GM12878 (cell line): ENCODE data around the gene VEZF1. TPM values are rescaled to one million over a fixed set of nuclear protein-coding genes. Genes with fewer than 3 reads are reported as not detected.

Experiments
- ATF3 ChIP-seq: IDR thresholded peaks from 2 replicates; pipeline ENCODE4 v1.6.1; 2011; ENCODE audit warnings: low read depth, mild to moderate bottlenecking, low read length, moderate library complexity, borderline replicate concordance; ENCODE audit errors: extremely low read depth
- BRCA1 ChIP-seq: IDR thresholded peaks from 2 replicates; pipeline ENCODE4 v1.6.1; 2011; ENCODE audit warnings: low read depth, low read length, improper control_type of control experiment
- CEBPB ChIP-seq, 2 experiments: fragments of 150-350 bp in 1 of 2; IDR thresholded peaks; 2 replicates each; pipeline ENCODE4 v1.6.1; 2012 to 2014; ENCODE audit warnings: low read depth in 2 of 2, low read length in 2 of 2, borderline replicate concordance in 1 of 2, inconsistent platforms in 1 of 2
- E4F1 ChIP-seq: fragments of 450-650 bp; IDR thresholded peaks from 2 replicates; pipeline ENCODE4 v1.6.1; 2018; ENCODE audit warnings: borderline replicate concordance, mild to moderate bottlenecking; ENCODE audit not compliant: partially characterized antibody
- EED ChIP-seq: sonication (generic); IDR thresholded peaks from 2 replicates; pipeline ENCODE4 v1.6.1; 2016; ENCODE audit warnings: antibody characterized with exemption, low read depth
- GABPA ChIP-seq: IDR thresholded peaks from 2 replicates; pipeline ENCODE4 v1.6.1; 2014; ENCODE audit warnings: antibody characterized with exemption, low read depth, mild to moderate bottlenecking, inconsistent platforms
- IKZF1 ChIP-seq: fragments of 450-650 bp; conservative IDR thresholded peaks from 2 replicates; pipeline ENCODE4 v1.6.1; 2017; ENCODE audit warnings: antibody characterized with exemption, mild to moderate bottlenecking
- IRF5 ChIP-seq: fragments of 450-650 bp; IDR thresholded peaks from 2 replicates; pipeline ENCODE4 v1.6.1; 2017; ENCODE audit warnings: borderline replicate concordance
- KLF5 ChIP-seq: fragments of 450-650 bp; IDR thresholded peaks from 2 replicates; pipeline ENCODE4 v1.6.1; 2014; ENCODE audit warnings: mild to moderate bottlenecking; ENCODE audit not compliant: partially characterized antibody
- MTA2 ChIP-seq: fragments of 450-650 bp; IDR thresholded peaks from 2 replicates; pipeline ENCODE4 v1.6.1; 2016; ENCODE audit warnings: low read depth, mild to moderate bottlenecking, moderate library complexity
- MXI1 ChIP-seq: fragments of 150-350 bp; IDR thresholded peaks from 2 replicates; pipeline ENCODE4 v1.6.1; 2011; ENCODE audit warnings: low read depth, mild to moderate bottlenecking, inconsistent platforms, low read length, improper control_type of control experiment
- NR2F1 ChIP-seq: fragments of 450-650 bp; conservative IDR thresholded peaks from 2 replicates; pipeline ENCODE4 v1.6.1; 2017; ENCODE audit warnings: mild to moderate bottlenecking
- PAX8 ChIP-seq: fragments of 450-650 bp; IDR thresholded peaks from 2 replicates; pipeline ENCODE4 v1.6.1; 2017; ENCODE audit warnings: mild to moderate bottlenecking, moderate library complexity
- RB1 ChIP-seq: fragments of 450-650 bp; formaldehyde crosslinking; IDR thresholded peaks from 2 replicates; pipeline ENCODE4 v1.6.1; 2017; ENCODE audit warnings: mild to moderate bottlenecking, borderline replicate concordance
- STAT1 ChIP-seq: fragments of 450-650 bp; conservative IDR thresholded peaks from 2 replicates; pipeline ENCODE4 v1.6.1; 2014; ENCODE audit warnings: antibody characterized with exemption, mild to moderate bottlenecking
- ZNF207 ChIP-seq: fragments of 450-650 bp; IDR thresholded peaks from 2 replicates; pipeline ENCODE4 v1.6.1; 2014; ENCODE audit warnings: antibody characterized with exemption, mild to moderate bottlenecking, borderline replicate concordance
- ZNF622 ChIP-seq: fragments of 450-650 bp; IDR thresholded peaks from 2 replicates; pipeline ENCODE4 v1.6.1; 2017; ENCODE audit warnings: mild to moderate bottlenecking, inconsistent platforms
- ZZZ3 ChIP-seq: IDR thresholded peaks from 2 replicates; pipeline ENCODE4 v1.6.1; 2011; ENCODE audit warnings: low read depth; ENCODE audit not compliant: control insufficient read depth, insufficient read length
- polyA plus RNA-seq, 11 experiments: library from polyadenylated mRNA; depleted of rRNA in 4 of 11; unstranded in 6 of 11; stranded (reverse) in 5 of 11; fragments of >200 nt; fragmentation: Nextera tagmentation in 4 of 11; fragmentation: Illumina TruSeq in 1 of 11; extraction: Ambion mirVana in 4 of 11; extraction: Trizol in 1 of 11; gene quantifications; 1 replicate in 1 of 11; 2 replicates in 10 of 11; pipeline versions ENCODE4 v1.2.1 to v1.2.3, GENCODE V29; 2011 to 2016; ENCODE audit warnings: inconsistent platforms in 2 of 11, missing spikeins in 2 of 11, low read depth in 1 of 11
- total RNA-seq, 4 experiments: library from RNA; depleted of rRNA in 3 of 4; stranded (reverse); fragments of >200 nt in 3 of 4; fragmentation: Illumina TruSeq in 1 of 4; extraction: Trizol in 1 of 4; gene quantifications; 2 replicates each; pipeline versions ENCODE4 v1.2.1 to v1.2.3, GENCODE V29; 2013 to 2021
- TF ChIP-seq, protein P1 (sequence below): fragments of 450-650 bp; IDR thresholded peaks from 2 replicates; pipeline ENCODE4 v1.6.1; 2018; ENCODE audit warnings: mild to moderate bottlenecking, low read depth, moderate library complexity; ENCODE audit not compliant: partially characterized antibody
- TF ChIP-seq, protein P2 (sequence below): fragments of 450-650 bp; IDR thresholded peaks from 2 replicates; pipeline ENCODE4 v1.6.1; 2017; ENCODE audit warnings: mild to moderate bottlenecking, low read depth, inconsistent platforms; ENCODE audit not compliant: poor library complexity, severe bottlenecking

The VEZF1 gene
- total and polyA plus RNA-seq, 10 of the 15 experiments (the other 5 are each of a cell fraction or from before 2014, with no cell fraction given) = 9.5 to 28.2 (median 20.3) TPM

DNA sequence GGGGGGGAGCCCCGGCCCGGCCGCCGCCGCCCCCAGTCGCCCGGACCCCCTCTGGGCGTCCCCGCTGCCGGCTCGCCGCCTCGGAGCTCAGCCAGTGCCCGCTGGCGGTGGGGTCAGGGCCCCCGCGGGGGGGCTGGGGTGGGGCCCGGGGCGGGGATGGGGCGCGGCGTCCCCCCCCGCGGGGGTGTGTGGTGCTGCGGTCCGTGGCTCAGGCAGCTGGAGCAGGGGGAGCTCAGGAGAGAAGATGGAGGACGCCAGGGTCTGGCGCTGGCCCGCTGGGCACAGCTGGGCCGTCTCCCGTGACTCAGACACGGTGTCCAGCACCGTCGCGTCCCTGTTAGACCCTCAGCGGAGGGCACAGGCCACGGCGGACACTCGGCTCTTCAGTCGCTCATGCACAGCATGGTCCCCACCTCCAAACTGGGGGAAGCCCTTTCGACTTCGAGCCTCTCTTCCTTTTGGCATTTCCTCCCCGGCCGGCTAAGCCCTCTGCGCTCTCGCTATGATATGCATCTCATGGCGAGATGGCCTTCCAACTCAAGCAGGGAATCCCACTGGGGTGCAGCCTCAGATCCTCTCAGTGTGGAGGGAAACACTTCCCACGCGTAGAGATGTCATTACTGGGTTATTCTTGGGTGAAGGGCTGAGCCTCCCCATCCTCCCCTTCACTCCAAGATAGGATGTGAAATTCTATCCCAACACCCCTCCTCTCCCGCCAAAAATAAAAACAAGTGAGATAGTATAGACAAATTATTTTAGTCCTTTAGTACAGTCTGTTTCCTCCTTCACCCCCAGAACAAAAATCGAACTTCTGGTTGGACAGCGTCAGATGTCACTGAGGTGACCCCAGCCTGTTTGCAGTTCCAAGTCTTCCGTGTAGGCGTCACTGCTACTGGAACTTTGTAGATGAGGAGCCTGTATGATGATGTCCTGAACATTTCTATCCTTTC is 522 bp upstream of the VEZF1 start (continued):
- TF ChIP-seq PAX8 (no peak), ZZZ3 (no peak), IRF5 (no peak), ZNF622 (no peak), ATF3 (no peak), RB1 (peak; percentile 26; the same call in 1 of the 2 replicates), NR2F1 (no peak; the same call in 1 of the 2 replicates), EED (no peak), CEBPB (IDR thresholded peaks at IDR 0.05; ENCODE audit: borderline replicate concordance in 1 of 2, low read depth in 2 of 2, low read length in 2 of 2) (no peak), MTA2 (no peak), KLF5 (no peak), IKZF1 (0 out of 2 replicates have a peak, but pooled peaks have one; percentile 35), BRCA1 (no peak), GABPA (no peak), ZNF207 (no peak), STAT1 (0 out of 2 replicates have a peak, but pooled peaks have one; percentile 30), MXI1 (no peak), E4F1 (no peak)
- TF ChIP-seq, protein P1, sequence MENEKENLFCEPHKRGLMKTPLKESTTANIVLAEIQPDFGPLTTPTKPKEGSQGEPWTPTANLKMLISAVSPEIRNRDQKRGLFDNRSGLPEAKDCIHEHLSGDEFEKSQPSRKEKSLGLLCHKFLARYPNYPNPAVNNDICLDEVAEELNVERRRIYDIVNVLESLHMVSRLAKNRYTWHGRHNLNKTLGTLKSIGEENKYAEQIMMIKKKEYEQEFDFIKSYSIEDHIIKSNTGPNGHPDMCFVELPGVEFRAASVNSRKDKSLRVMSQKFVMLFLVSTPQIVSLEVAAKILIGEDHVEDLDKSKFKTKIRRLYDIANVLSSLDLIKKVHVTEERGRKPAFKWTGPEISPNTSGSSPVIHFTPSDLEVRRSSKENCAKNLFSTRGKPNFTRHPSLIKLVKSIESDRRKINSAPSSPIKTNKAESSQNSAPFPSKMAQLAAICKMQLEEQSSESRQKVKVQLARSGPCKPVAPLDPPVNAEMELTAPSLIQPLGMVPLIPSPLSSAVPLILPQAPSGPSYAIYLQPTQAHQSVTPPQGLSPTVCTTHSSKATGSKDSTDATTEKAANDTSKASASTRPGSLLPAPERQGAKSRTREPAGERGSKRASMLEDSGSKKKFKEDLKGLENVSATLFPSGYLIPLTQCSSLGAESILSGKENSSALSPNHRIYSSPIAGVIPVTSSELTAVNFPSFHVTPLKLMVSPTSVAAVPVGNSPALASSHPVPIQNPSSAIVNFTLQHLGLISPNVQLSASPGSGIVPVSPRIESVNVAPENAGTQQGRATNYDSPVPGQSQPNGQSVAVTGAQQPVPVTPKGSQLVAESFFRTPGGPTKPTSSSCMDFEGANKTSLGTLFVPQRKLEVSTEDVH = peak; percentile 67
- TF ChIP-seq, protein P2, sequence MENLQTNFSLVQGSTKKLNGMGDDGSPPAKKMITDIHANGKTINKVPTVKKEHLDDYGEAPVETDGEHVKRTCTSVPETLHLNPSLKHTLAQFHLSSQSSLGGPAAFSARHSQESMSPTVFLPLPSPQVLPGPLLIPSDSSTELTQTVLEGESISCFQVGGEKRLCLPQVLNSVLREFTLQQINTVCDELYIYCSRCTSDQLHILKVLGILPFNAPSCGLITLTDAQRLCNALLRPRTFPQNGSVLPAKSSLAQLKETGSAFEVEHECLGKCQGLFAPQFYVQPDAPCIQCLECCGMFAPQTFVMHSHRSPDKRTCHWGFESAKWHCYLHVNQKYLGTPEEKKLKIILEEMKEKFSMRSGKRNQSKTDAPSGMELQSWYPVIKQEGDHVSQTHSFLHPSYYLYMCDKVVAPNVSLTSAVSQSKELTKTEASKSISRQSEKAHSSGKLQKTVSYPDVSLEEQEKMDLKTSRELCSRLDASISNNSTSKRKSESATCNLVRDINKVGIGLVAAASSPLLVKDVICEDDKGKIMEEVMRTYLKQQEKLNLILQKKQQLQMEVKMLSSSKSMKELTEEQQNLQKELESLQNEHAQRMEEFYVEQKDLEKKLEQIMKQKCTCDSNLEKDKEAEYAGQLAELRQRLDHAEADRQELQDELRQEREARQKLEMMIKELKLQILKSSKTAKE = no peak
